HUES48 (cell line): ENCODE data around the gene PILRA.
"Not testable (repeated sequence)": the region's sequence is repeated elsewhere in the genome, so short reads cannot be mapped to it uniquely, and the experiment has no call there.

Experiments used
- H3K27ac ChIP-seq: one replicate; pipeline ENCODE4 v1.7.0; 2013; ENCODE audit warnings: low read depth, low read length, inconsistent platforms
- H3K27me3 ChIP-seq: 2 replicates; pipeline ENCODE4 v1.6.1; 2013; ENCODE audit warnings: mild to moderate bottlenecking, low read length; ENCODE audit not compliant: control insufficient read depth, insufficient read depth
- H3K36me3 ChIP-seq: 2 replicates; pipeline ENCODE4 v1.6.1; 2013; ENCODE audit warnings: low read length; ENCODE audit not compliant: control insufficient read depth, insufficient read depth
- H3K4me1 ChIP-seq: 2 replicates; pipeline ENCODE4 v1.6.1; 2013; ENCODE audit warnings: mild to moderate bottlenecking, low read length; ENCODE audit not compliant: control insufficient read depth, insufficient read depth
- H3K4me3 ChIP-seq: 2 replicates; pipeline ENCODE4 v1.5.1; 2013; ENCODE audit warnings: mild to moderate bottlenecking, low read depth, low read length
- H3K9ac ChIP-seq: 2 replicates; pipeline ENCODE4 v1.6.1; 2013; ENCODE audit warnings: mild to moderate bottlenecking, low read depth, low read length, moderate library complexity
- H3K9me3 ChIP-seq: 2 replicates; pipeline ENCODE4 v1.6.1; 2013; ENCODE audit warnings: low read length; ENCODE audit not compliant: control insufficient read depth, insufficient read depth

Gene PILRA

GRCh38 chr7:100346921-100347320 is 26.4 kb upstream of the PILRA start:
- Histone ChIP-seq H3K4me3 (no peak overlapping the region), H3K27ac (no peak overlapping the region), H3K4me1 (no peaks in the 10 kb centered on the region), H3K9ac (no peak overlapping the region), H3K9me3 (no peaks in the 10 kb centered on the region), H3K36me3 (peaks cover 71% of the 10 kb centered on the region), H3K27me3 (no peaks in the 10 kb centered on the region)

GRCh38 chr7:100348805-100349204 is 24.5 kb upstream of the PILRA start:
- H3K9me3 ChIP-seq, result no peaks in the 10 kb centered on the region
- H3K36me3 ChIP-seq, result peaks cover 74% of the 10 kb centered on the region
- H3K4me1 ChIP-seq, result no peaks in the 10 kb centered on the region
- H3K9ac ChIP-seq, result no peak overlapping the region
- no peak overlapping the region for H3K27ac ChIP-seq
- H3K4me3 ChIP-seq, result no peak overlapping the region
- no peaks in the 10 kb centered on the region for H3K27me3 ChIP-seq

DNA sequence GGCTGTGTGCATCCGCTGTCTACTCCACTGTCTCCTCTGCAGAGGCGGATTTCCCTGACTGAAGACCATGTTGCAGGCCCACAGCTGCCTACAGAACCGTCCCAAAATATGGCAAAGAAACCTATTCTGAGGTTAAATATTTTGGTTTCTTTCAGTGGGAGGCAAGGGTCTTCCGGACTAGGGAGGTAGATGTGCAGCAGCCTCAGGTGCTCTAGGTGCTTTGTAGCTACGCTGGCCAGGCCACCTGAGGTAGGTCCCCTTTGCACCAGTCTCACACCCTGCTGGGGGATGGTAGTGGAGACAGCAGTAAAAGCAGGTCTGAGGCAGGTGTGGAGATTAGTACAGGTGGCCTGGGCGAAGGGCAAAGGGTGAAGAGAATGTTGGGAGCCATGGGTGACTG is 23.5 kb upstream of the PILRA start:
- Histone ChIP-seq H3K27ac (no peak overlapping the region), H3K9me3 (no peaks in the 10 kb centered on the region), H3K36me3 (peaks cover 82% of the 10 kb centered on the region)

DNA sequence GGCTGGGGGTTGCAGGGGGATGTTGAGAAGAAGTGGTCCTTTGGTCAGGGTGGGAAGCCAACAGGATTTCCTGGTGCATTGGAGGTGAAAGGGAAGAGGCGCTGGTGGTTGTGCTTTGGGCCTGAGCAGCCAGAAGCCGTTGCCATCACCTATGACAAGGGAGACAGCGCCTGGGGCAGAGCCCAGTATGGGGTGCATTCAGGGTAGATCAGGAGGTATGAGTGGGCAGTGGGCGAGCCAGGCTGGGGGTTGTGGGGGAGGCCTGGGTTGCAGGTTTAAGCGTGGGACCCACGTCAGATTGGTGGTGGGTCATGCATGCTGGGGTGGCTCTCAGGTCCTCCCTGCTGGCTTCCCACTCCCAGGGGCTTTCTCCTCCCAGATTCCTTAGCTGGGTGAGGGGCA is 21.6 kb upstream of the PILRA start:
- peaks cover 89% of the 10 kb centered on the region for H3K36me3 ChIP-seq
- H3K27me3 ChIP-seq, result no peaks in the 10 kb centered on the region
- no peak overlapping the region for H3K9ac ChIP-seq
- H3K4me3 ChIP-seq, result no peak overlapping the region
- no peak overlapping the region for H3K27ac ChIP-seq
- H3K9me3 ChIP-seq, result no peaks in the 10 kb centered on the region
- no peaks in the 10 kb centered on the region for H3K4me1 ChIP-seq

More for the DNA sequence above, 23.5 kb upstream of the PILRA start:
- no peak overlapping the region for H3K9ac ChIP-seq
- no peak overlapping the region for H3K4me3 ChIP-seq
- no peaks in the 10 kb centered on the region for H3K4me1 ChIP-seq
- no peaks in the 10 kb centered on the region for H3K27me3 ChIP-seq

- not testable (repeated sequence) for H3K9me3 ChIP-seq, H3K27ac ChIP-seq, H3K27me3 ChIP-seq, H3K9ac ChIP-seq, H3K4me1 ChIP-seq, H3K4me3 ChIP-seq
- H3K36me3 ChIP-seq, result peaks cover 89% of the 10 kb centered on the region
These were observed 21.0 kb upstream of the PILRA start for GRCh38 chr7:100352230-100352781.

DNA sequence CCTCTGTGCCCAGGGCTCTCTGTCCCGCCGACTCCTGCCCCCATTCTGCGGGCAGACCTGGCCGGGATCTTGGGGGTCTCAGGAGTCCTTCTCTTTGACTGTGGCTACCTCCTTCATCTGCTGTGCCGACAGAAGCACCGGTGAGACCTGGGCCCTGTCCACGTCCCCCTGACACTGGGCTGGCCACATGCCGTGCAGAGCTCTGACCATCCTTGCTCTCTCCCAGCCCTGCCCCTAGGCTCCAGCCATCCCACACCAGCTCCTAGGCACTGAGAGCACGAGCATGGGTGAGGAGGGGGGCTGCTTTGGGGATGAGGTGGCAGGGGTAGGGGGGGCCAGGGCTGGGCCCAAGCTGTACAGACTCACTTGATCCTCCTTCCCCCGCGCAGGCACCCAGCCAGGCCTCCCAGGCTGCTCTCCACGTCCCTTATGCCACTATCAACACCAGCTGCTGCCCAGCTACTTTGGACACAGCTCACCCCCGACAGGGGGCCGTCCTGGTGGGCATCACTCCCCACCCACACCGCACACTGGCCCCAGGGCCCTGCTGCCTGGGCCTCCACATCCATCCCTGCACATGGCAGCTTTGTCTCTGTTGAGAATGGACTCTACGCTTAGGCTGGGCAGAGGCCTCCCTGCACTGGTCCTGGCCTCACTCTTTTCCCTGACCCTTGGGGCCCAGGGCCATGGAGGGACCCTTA is 20.2 kb upstream of the PILRA start:
- peaks cover 89% of the 10 kb centered on the region for H3K36me3 ChIP-seq
- H3K4me1 ChIP-seq, result no peaks in the 10 kb centered on the region
- H3K9me3 ChIP-seq, result no peaks in the 10 kb centered on the region
- H3K27me3 ChIP-seq, result no peaks in the 10 kb centered on the region
- H3K27ac ChIP-seq, result no peak overlapping the region
- no peak overlapping the region for H3K4me3 ChIP-seq
- H3K9ac ChIP-seq, result no peak overlapping the region

DNA sequence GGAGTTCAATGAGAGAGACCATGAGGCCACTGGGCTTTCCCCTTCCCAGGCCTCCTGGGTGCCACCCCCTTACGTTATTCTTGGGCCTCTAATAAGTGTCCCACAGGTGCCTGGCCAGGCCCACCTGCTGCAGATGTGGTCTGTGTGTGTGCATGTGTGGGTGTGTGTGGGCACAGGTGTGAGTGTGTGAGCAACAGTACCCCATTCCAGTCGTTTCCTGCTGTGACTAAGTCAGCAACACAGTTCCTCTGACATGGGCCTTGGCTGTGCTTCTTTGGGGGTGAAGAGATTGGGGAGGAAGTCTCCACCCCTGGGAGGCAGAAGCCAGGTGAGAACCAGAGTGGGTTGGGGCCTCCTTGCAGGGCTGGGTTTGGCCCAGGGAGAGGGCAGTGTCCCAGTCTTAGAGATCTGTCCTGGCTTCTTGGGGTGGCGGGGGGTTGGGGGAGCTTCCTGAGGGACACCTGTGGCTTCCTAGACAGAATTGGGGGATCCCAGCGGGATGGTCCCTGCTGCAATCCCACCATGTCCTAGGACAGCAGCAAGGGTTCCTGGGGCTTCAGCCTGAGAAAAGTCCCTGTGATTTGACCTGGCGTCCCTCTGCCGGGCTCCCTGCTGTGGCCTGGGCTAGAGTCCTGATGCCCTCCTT is 19.5 kb upstream of the PILRA start:
- Histone ChIP-seq H3K4me1 (no peaks in the 10 kb centered on the region), H3K4me3 (no peak overlapping the region), H3K27me3 (no peaks in the 10 kb centered on the region), H3K36me3 (peaks cover 92% of the 10 kb centered on the region), H3K9me3 (no peaks in the 10 kb centered on the region), H3K27ac (no peak overlapping the region), H3K9ac (no peak overlapping the region)

DNA sequence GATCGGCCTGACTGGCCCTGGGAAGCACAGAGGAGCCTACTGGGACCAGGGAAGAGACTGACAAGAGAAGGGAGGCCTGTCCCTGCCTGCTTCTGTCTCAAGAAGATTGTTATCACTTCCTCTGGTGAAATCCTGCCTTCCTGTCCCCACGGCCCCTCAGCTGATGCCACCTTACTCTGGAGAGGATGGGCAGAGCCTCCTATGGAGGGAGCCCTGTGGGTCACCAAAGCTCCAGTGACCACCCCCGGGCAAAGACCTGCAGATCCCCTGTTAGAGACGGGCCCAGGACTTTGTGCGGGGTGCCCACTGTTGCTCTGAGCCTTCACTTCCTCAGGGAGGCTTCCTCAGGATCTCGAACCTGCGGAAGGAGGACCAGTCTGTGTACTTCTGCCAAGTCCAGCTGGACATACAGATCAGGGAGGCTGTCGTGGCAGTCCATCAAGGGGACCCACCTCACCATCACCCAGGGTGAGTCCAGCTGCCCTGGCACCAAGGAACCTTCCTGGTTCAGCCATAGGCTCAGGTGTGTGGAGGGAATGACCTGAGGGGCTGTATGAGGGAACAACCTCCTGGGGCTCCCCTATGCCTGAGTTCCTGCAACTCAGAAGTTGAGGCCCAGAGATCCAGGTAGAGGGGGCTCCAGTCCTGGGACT is 16.7 kb upstream of the PILRA start:
- Histone ChIP-seq H3K4me1 (no peaks in the 10 kb centered on the region), H3K9me3 (no peaks in the 10 kb centered on the region), H3K9ac (no peak overlapping the region), H3K4me3 (no peak overlapping the region), H3K27ac (no peak overlapping the region), H3K27me3 (no peaks in the 10 kb centered on the region), H3K36me3 (peaks cover 89% of the 10 kb centered on the region)

GRCh38 chr7:100357131-100357561 is 16.1 kb upstream of the PILRA start:
- Histone ChIP-seq H3K9me3 (no peaks in the 10 kb centered on the region), H3K27me3 (no peaks in the 10 kb centered on the region), H3K4me3 (no peak overlapping the region), H3K4me1 (no peaks in the 10 kb centered on the region), H3K9ac (no peak overlapping the region), H3K36me3 (peaks cover 92% of the 10 kb centered on the region), H3K27ac (no peak overlapping the region)

- H3K9me3 ChIP-seq, result no peaks in the 10 kb centered on the region
- no peaks in the 10 kb centered on the region for H3K4me1 ChIP-seq
- H3K27ac ChIP-seq, result no peak within 1 kb of the TSS
- peaks cover 95% of the 10 kb centered on the region for H3K36me3 ChIP-seq
- H3K9ac ChIP-seq, result no peak within 1 kb of the TSS
- no peak within 1 kb of the TSS for H3K4me3 ChIP-seq
- no peaks in the 10 kb centered on the region for H3K27me3 ChIP-seq
These were observed 15.0 kb upstream of the PILRA start, which contains the start of gene PILRB for GRCh38 chr7:100358027-100358856. Gene PILRB (plus strand): TSS chr7:100358117. CDS start chr7:100358303, 186 bp downstream.
